RPMI7951 (cell line): Measurements from ENCODE around the gene NT5DC3. TPM values are rescaled to one million over a fixed set of nuclear protein-coding genes. Genes with fewer than 3 reads are reported as not detected.
A peak's percentile ranks its signal among the peaks of the same experiment; 100 is the strongest.
"Not testable (repeated sequence)": the region's sequence is repeated elsewhere in the genome, so short reads cannot be mapped to it uniquely, and the experiment has no call there.

Source experiments
- DNase-seq: peaks from one replicate; pipeline ENCODE4 v3.0.0-alpha.2; 2012; ENCODE audit warnings: low read depth
- total RNA-seq: library from RNA; depleted of rRNA; stranded (reverse); fragments of >200 nt; shearing (Covaris generic); gene quantifications from 2 replicates; pipeline ENCODE4 v1.2.3, GENCODE V29; 2014

NT5DC3 gene
- total RNA-seq, 1 experiment from 2014 or later: 4.1 TPM

- DNase-seq: no peak
Observed at GRCh38 chr12:103855896-103856657, 15.0 kb upstream of the NT5DC3 start.

DNA sequence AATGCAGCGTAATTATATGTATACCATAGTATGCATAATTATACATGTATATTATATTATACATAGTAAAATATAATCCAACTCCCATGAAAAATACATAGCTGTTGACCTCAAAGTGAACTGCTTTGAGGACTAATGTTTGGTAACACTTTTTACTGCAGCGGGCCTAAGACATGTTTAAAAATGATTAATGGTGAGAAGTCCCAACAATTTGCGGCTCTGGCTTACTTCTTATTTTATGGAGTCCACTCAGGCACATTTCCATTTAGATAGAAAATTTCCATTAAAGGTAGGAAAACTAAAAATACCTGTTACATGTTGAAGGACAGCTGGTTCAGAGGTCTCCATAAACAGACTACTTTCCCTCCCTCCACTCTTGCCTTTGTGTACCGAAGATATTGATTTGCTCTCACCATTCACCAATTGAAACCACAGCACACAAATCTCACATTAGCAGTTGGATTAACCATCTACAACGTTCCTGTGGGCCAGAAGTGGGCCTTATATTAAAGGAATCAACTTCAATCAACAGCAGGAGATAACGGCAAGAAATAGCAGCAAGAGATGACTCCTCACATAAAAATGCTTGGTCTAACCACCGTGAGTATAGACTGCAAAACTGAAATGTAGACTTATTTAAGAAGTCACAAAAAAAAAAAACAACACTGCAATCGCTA, 14.1 kb upstream of the NT5DC3 start:
- DNase-seq: peak; percentile 76

DNA sequence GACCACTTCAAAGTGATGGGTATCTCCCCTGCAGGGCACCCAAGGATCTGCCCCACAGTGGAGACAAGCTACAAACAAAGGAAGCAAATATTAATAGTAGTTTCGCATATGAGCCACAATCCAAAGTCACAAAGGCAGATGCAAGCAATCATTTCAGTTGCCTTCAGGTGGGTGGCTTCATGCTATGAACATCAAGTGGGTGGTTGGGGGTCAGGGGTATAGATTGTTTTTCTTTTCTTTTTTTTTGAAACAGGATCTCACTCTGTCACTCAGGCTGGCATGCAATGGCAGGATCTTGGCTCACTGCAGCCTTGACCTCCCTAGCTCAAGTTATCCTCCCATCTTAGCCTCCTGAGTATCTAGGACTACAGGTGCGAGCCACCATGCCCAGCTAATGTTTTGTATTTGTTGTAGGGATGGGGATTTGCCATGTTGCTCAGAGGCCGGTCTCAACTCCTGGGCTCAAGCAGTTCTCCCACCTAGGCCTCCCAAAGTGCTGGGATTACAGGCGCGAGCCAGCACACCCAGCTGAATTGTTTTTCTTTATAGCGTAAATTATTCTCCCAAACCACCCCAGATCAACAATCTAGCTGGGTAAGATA, 13.4 kb upstream of the NT5DC3 start:
- DNase-seq: no peak

- DNase-seq: peak; percentile 38
Observed at GRCh38 chr12:103852498-103852997, 11.5 kb upstream of the NT5DC3 start.

DNA sequence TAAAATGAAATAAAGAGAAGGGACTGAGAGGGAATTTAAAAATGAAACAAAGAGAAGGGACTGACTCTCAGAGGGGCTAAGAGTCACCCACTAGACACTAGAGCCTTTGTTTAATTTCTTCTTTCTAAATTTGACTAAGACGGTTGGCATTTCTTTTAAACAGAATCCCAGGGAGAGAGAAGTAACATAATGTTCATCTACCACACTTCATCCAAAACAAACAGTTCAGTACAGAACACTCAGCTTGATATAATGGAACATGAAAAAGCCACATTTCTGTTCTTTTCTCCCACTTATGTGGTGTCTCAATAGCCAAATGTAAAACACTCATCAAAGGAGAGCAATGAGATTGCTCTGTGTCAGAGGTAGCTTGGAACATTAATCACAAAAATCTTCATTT, 10.1 kb upstream of the NT5DC3 start:
- DNase-seq: peak; percentile 50

- no peak for DNase-seq
Observed at GRCh38 chr12:103850429-103850828, 9.4 kb upstream of the NT5DC3 start.

DNA sequence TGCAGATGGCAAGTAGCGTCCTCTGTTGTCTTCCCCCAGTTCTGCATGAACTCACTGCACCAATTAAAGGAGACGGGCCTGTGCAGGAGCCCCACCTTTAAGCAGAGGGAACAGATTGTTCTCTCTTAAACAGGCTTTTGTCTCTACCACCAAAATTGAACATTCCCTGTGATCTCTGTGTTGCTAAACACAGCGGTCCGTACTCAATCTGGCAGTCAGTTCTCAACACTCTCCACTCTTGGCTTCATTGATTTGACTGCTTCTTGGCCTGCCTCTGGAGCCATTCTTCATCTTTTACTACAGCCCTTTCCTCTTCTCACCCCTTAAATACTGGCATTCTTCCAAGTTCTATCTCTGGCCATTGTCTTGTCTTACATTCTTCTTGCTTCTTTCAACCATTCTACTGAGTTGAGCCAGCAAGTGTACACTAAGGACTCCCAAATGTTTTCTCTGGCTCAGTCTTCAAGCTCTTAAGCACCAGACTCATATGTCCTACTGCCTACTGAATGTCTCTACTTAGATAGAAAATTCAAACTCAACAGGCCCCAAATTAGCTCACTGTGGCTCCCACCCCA, 8.0 kb upstream of the NT5DC3 start:
- no peak for DNase-seq

GRCh38 chr12:103848143-103848542, 7.1 kb upstream of the NT5DC3 start:
- DNase-seq: no peak

GRCh38 chr12:103846415-103846814, 5.4 kb upstream of the NT5DC3 start:
- DNase-seq: no peak

DNA sequence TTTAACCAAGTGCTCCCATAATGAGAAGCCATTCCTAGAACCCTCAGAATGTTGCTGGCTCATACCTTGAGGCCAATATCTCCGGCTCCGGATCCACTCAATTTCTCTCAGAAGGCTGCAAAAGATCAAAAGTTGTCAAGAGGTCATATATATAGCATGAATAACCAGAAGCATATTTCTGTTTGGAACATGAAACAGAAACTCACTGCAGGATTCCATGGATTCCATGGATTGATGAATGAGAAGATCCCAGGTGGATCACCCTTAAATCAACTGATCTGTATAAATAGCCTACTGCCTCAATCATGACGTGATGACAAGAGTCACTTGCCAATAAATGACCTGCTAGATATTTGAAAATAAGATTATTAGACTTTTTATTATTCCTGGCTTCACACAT, 3.3 kb upstream of the NT5DC3 start:
- no peak for DNase-seq

- DNase-seq: peak; percentile 99
Observed at GRCh38 chr12:103841690-103842584, 903 bp upstream of the NT5DC3 start.

- DNase-seq: peak; percentile 24
Observed at GRCh38 chr12:103840462-103840875, 565 bp downstream of the NT5DC3 start.

GRCh38 chr12:103839609-103840461, 1.2 kb downstream of the NT5DC3 start:
- no peak for DNase-seq

DNA sequence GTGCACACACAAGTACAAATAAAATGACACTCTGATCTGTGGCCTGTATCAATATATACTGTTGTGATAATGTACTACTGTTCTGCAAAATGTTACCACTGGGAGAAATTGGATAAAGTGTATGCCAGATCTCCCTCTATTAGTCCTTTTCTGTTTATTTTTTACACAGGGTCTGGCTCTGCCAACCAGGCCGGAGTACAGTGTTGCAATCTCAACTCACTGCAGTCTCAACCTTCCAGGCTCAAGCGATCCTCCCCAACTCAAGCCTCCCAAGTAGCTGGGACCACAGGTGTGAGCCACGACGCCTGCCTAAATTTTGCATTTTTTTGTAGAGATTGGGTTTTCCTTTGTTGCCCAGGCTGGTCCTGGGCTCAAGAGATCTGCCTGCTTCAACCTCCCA, 1.9 kb downstream of the NT5DC3 start:
- no peak for DNase-seq

DNA sequence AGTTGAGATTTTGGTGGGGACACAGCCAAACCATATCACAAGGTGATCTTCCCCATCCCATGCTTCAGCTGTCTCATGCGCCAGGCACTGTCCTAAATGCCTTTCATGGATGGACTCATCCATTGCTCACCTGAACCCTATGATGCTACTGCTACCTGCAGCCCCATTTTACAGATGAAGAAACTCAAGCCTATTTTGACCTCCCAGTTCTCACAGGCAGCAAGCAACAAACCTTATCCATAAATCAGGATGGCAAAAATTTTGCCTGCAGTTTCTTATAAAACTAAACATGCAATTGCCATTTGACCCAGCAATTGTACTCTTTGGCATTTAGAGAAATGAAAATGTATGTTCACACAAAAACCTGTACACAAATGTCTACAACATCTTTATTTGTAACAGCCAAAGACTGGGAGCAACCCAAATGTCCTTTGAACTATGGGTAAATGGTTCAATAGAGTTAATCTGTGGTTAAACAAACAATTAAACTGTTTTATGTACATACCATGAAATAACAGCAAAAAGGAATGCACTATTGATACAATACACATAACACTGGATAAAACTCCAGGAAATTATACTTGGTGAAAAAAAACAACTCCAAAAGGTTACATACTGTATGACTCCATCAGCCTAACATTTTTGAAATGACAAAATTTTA, 2.6 kb downstream of the NT5DC3 start:
- DNase-seq: no peak

DNA sequence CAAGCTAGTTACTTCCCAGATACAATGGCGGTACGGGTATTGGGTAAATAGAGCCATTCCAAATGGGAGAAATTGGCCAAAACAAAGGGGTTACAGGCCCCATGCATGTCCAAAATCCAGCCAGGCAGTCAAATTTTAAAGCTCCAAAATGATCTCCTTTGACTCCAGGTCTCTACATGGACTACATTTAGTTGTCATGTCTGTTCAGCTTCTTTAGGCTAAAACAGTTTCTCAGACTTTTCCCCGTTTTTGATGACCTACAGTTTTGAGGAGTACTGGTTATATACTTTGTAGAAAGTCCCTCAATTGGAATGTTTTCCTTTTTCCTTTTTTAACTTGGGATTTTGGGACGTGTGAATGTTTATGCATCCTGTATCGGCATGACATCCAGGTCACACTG, 4.7 kb downstream of the NT5DC3 start:
- no peak for DNase-seq

- DNase-seq: not testable (repeated sequence)
Observed at GRCh38 chr12:103835747-103836335, 5.2 kb downstream of the NT5DC3 start.

- DNase-seq: no peak
Observed at GRCh38 chr12:103834942-103835341, 6.1 kb downstream of the NT5DC3 start.

DNA sequence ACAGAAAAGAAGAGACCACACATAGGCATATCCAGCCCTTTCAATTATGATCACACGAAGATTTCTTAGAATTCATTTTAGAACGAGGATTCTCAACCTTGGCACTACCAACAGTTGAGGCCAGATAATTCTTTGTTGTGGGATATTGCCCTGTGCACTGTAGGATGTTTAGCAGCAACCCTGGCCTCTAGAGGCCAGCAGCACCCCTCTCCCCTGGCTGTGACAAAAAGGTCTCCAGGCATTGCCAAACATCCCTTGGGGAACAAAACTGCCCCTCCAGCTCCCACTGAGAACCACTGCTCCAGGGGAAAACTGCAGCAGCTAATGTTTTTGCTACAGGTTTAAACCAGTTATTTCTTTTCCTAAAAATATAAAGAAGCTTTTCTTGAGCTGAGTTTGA, 7.1 kb downstream of the NT5DC3 start:
- DNase-seq: no peak
